HCT116 (cell line): ENCODE measurements around the gene ACVR1. TPM values are rescaled to one million over a fixed set of nuclear protein-coding genes. Genes with fewer than 3 reads are reported as not detected.

ENCODE experiments used
- ATAC-seq: fragments of 200-7000 bp; cut with Tn5 transposase; 2 replicates; pipeline ENCODE4 v1.9.1; 2020; ENCODE audit warnings: mild to moderate bottlenecking, moderate library complexity
- BruUV-seq: library from RNA; stranded (reverse); fragments of 400-500 nt; replicated peaks from 2 replicates; lab custom pipeline; 2021; lab: Mats Ljungman, UMichigan
- CTCF ChIA-PET: fragments of 300-600 bp; sonication (Branson Sonifier 250); formaldehyde crosslinking; loops from one replicate; lab custom pipeline; 2021; ENCODE audit warnings: antibody characterized with exemption; lab: Charles Lee
- POLR2A ChIA-PET: fragments of 300-600, 350-600 bp; sonication (Branson Sonifier 250); formaldehyde crosslinking; loops from one replicate; lab custom pipeline; 2021; ENCODE audit warnings: antibody characterized with exemption; lab: Charles Lee
- RAD21 ChIA-PET, 2 experiments: fragments of 300-600 bp; sonication (Branson Sonifier 250); formaldehyde crosslinking; loops; one replicate each; lab custom pipeline; 2023; ENCODE audit warnings: low total read pairs in 2 of 2; ENCODE audit not compliant: uncharacterized antibody in 2 of 2, unreplicated experiment in 2 of 2, low non-redundant PET in 1 of 2; lab: Charles Lee
- DNase-seq: peaks from one replicate; pipeline ENCODE4 v3.0.0-alpha.2; 2010; ENCODE audit warnings: low read depth, low spot score
- H2AFZ ChIP-seq: fragments of 200-600 bp; shearing (Covaris generic), sonication (generic); 2 replicates; pipeline ENCODE4 v1.6.1; 2017; ENCODE audit warnings: low read depth, mixed run types, mixed read lengths, antibody characterized with exemption, low read length; ENCODE audit not compliant: poor library complexity, severe bottlenecking
- H3K27ac ChIP-seq: 2 replicates; pipeline ENCODE4 v1.5.1; 2012; ENCODE audit warnings: low read depth, low read length
- H3K27me3 ChIP-seq: fragments of 200-600 bp; sonication (generic); 2 replicates; pipeline ENCODE4 v1.6.1; 2016; ENCODE audit warnings: mixed run types, low read length, mixed read lengths; ENCODE audit not compliant: insufficient read depth
- H3K36me3 ChIP-seq, 2 experiments: fragments of 200-500 bp in 1 of 2; fragments of 200-600 bp in 1 of 2; sonication (Bioruptor generic) in 1 of 2; sonication (generic) in 1 of 2; 2 replicates each; pipeline versions ENCODE4 v1.5.1 to v1.6.1; 2014 to 2016; ENCODE audit warnings: low read length in 2 of 2, inconsistent platforms in 1 of 2, mixed read lengths in 1 of 2, mixed run types in 1 of 2; ENCODE audit not compliant: insufficient read depth in 2 of 2, control insufficient read depth in 1 of 2
- H3K4me1 ChIP-seq, 2 experiments: fragments of 200-600 bp in 1 of 2; sonication (generic) in 1 of 2; 2 replicates each; pipeline versions ENCODE4 v1.5.1 to v1.6.1; 2012 to 2017; ENCODE audit warnings: low read length in 2 of 2, inconsistent platforms in 1 of 2, mild to moderate bottlenecking in 1 of 2, mixed read lengths in 1 of 2, mixed run types in 1 of 2, moderate library complexity in 1 of 2; ENCODE audit not compliant: insufficient read depth in 2 of 2, control insufficient read depth in 1 of 2
- H3K4me2 ChIP-seq: fragments of 200-600 bp; sonication (generic); 2 replicates; pipeline ENCODE4 v1.6.1; 2017; ENCODE audit warnings: mixed run types, low read length, mixed read lengths
- H3K4me3 ChIP-seq, 2 experiments: fragments of 200-600 bp in 1 of 2; sonication (generic) in 1 of 2; replicated peaks in 1 of 2; 2 replicates each; pipeline ENCODE4 v1.5.1; 2011 to 2016; ENCODE audit warnings: low read length in 2 of 2, control low read depth in 1 of 2, low read depth in 1 of 2, mild to moderate bottlenecking in 1 of 2, mixed read lengths in 1 of 2, mixed run types in 1 of 2
- H3K79me2 ChIP-seq: fragments of 200-600 bp; sonication (generic); 2 replicates; pipeline ENCODE4 v1.6.1; 2017; ENCODE audit warnings: mild to moderate bottlenecking, mixed run types, low read length, moderate library complexity, mixed read lengths; ENCODE audit not compliant: insufficient read depth
- H3K9ac ChIP-seq: fragments of 200-600 bp; sonication (generic); 2 replicates; pipeline ENCODE4 v1.6.1; 2016; ENCODE audit warnings: low read length, mixed read lengths
- H3K9me2 ChIP-seq: fragments of 200-600 bp; sonication (generic), shearing (Covaris generic); 2 replicates; pipeline ENCODE4 v1.6.1; 2017; ENCODE audit warnings: mixed run types, mild to moderate bottlenecking, moderate library complexity; ENCODE audit not compliant: insufficient read depth
- H3K9me3 ChIP-seq, 2 experiments: fragments of 200-500 bp in 1 of 2; fragments of 200-600 bp in 1 of 2; sonication (Bioruptor generic) in 1 of 2; sonication (generic) in 1 of 2; 2 replicates each; pipeline ENCODE4 v1.6.1; 2014 to 2017; ENCODE audit warnings: low read length in 2 of 2, mixed read lengths in 2 of 2, inconsistent platforms in 1 of 2, low read depth in 1 of 2, mild to moderate bottlenecking in 1 of 2, mixed run types in 1 of 2, moderate library complexity in 1 of 2; ENCODE audit not compliant: control insufficient read depth in 1 of 2, insufficient read depth in 1 of 2
- H4K20me1 ChIP-seq: fragments of 200-600 bp; sonication (generic), shearing (Covaris generic); 2 replicates; pipeline ENCODE4 v1.6.1; 2017; ENCODE audit warnings: mixed run types, mild to moderate bottlenecking, moderate library complexity; ENCODE audit not compliant: insufficient read depth
- CTCF ChIP-seq, 3 experiments: fragments of 200-600 bp in 1 of 3; sonication (generic) in 1 of 3; IDR thresholded peaks in 2 of 3; conservative IDR thresholded peaks in 1 of 3; 2 replicates each; pipeline ENCODE4 v1.5.1; 2012 to 2017; ENCODE audit warnings: low read depth in 2 of 3, low read length in 2 of 3, antibody characterized with exemption in 1 of 3, borderline replicate concordance in 1 of 3, control low read depth in 1 of 3, mild to moderate bottlenecking in 1 of 3, mixed read lengths in 1 of 3, mixed run types in 1 of 3, moderate library complexity in 1 of 3; ENCODE audit not compliant: insufficient read depth in 1 of 3
- EGR1 ChIP-seq: IDR thresholded peaks from 2 replicates; pipeline ENCODE4 v1.6.1; 2012; ENCODE audit warnings: low read depth
- JUND ChIP-seq: IDR thresholded peaks from 2 replicates; pipeline ENCODE4 v1.6.1; 2012
- RAD21 ChIP-seq: IDR thresholded peaks from 2 replicates; pipeline ENCODE4 v1.6.1; 2012; ENCODE audit warnings: low read depth, mild to moderate bottlenecking
- SIN3A ChIP-seq: IDR thresholded peaks from 2 replicates; pipeline ENCODE4 v1.6.1; 2012; ENCODE audit warnings: low read depth
- SP1 ChIP-seq: IDR thresholded peaks from 2 replicates; pipeline ENCODE4 v1.6.1; 2012; ENCODE audit warnings: low read depth
- ZBTB33 ChIP-seq: IDR thresholded peaks from 2 replicates; pipeline ENCODE4 v1.6.1; 2011; ENCODE audit warnings: mild to moderate bottlenecking, low read length, moderate library complexity; ENCODE audit not compliant: insufficient replicate concordance; ENCODE audit errors: extremely low read depth
- ZNF274 ChIP-seq: fragments of 200-500 bp; sonication (Bioruptor generic); IDR thresholded peaks from 2 replicates; pipeline ENCODE4 v1.6.1; 2014; ENCODE audit warnings: mild to moderate bottlenecking, low read depth, low read length, inconsistent platforms
- intact Hi-C: fragments of 100-400 bp; cut with micrococcal nuclease; formaldehyde crosslinking; loops from 2 replicates; pipeline ENCODE4 v1.10.0; 2022
- total RNA-seq: library from RNA; stranded (reverse); gene quantifications from one replicate; pipeline ENCODE4 v1.2.1, GENCODE V29; 2021; ENCODE audit not compliant: unreplicated experiment

ACVR1 gene
- total RNA-seq, 1 experiment from 2014 or later: 16.9 TPM

GRCh38 chr2:157691695-157692094, 184.4 kb downstream of the ACVR1 start (continued):
- TF ChIP-seq ZNF274: no peak
- TF ChIP-seq SP1: no peak
- no peak for TF ChIP-seq CTCF (IDR thresholded peaks at IDR 0.05 in 2 of 3, conservative IDR thresholded peaks at IDR 0.05 in 1 of 3; ENCODE audit: borderline replicate concordance in 1 of 3, insufficient read depth in 1 of 3, low read depth in 2 of 3, low read length in 2 of 3)
- no peak for TF ChIP-seq ZBTB33
- no peak for TF ChIP-seq EGR1
- TF ChIP-seq JUND: no peak

- Histone ChIP-seq H3K27ac (no peak overlapping the region), H4K20me1 (no peaks in the 10 kb centered on the region), H3K79me2 (no peaks in the 10 kb centered on the region), H3K36me3 (no peaks in the 10 kb centered on the region), H3K27me3 (no peaks in the 10 kb centered on the region), H3K4me2 (no peak overlapping the region), H2AFZ (no peak overlapping the region), H3K4me1 (no peaks in the 10 kb centered on the region), H3K9ac (no peak overlapping the region), H3K9me3 (no peaks in the 10 kb centered on the region), H3K9me2 (no peaks in the 10 kb centered on the region), H3K4me3 (no peak overlapping the region)
- no peak for TF ChIP-seq RAD21
- no peak for TF ChIP-seq CTCF (IDR thresholded peaks at IDR 0.05 in 2 of 3, conservative IDR thresholded peaks at IDR 0.05 in 1 of 3; ENCODE audit: borderline replicate concordance in 1 of 3, insufficient read depth in 1 of 3, low read depth in 2 of 3, low read length in 2 of 3)
- no peak for TF ChIP-seq JUND
- no peak for TF ChIP-seq EGR1
- TF ChIP-seq SP1: no peak
- TF ChIP-seq SIN3A: no peak
- RAD21 ChIA-PET: no interaction called here
- DNase-seq (no peak), ATAC-seq (no peak)
- BruUV-seq: no TSS peak
- CTCF ChIA-PET: no interaction called here
- intact Hi-C loops: no loop called here
- POLR2A ChIA-PET: no interaction called here
Observed at GRCh38 chr2:157691131-157691530, 185.0 kb downstream of the ACVR1 start.

Other genes starting within 250 kb of the ACVR1 start
- gene ACVR1C, start 247.5 kb downstream of the ACVR1 start, total RNA-seq: 1.2 TPM
- not detected for gene UPP2, start 225.5 kb upstream of the ACVR1 start, total RNA-seq